CD1c-positive myeloid dendritic cell (primary cell): ENCODE results near the gene USP54.
A peak's percentile ranks its signal among the peaks of the same experiment; 100 is the strongest.
"Not testable (repeated sequence)": the region's sequence is repeated elsewhere in the genome, so short reads cannot be mapped to it uniquely, and the experiment has no call there.

Experiments
- DNase-seq: peaks from one replicate; pipeline ENCODE4 v3.0.0-alpha.2; 2016; ENCODE audit errors: extremely low spot score

The USP54 gene

GRCh38 chr10:73590881-73591799, at the start of gene USP54:
Gene USP54 (minus strand): TSS chr10:73591342. CDS start chr10:73575658, 15,684 bp downstream.
- peak; percentile 8 for DNase-seq

- no peak for DNase-seq
Measured at GRCh38 chr10:73639286-73639685, 48.1 kb upstream of the USP54 start.

GRCh38 chr10:73635781-73636180, 44.6 kb upstream of the USP54 start:
- DNase-seq: no peak

GRCh38 chr10:73634421-73634820, 43.3 kb upstream of the USP54 start:
- DNase-seq: no peak

- no peak for DNase-seq
Measured at GRCh38 chr10:73629165-73629564, 38.0 kb upstream of the USP54 start.

GRCh38 chr10:73628405-73628804, 37.3 kb upstream of the USP54 start:
- no peak for DNase-seq

- no peak for DNase-seq
Measured at GRCh38 chr10:73627300-73627699, 36.2 kb upstream of the USP54 start.

- DNase-seq: peak; percentile 99
Measured at GRCh38 chr10:73625884-73626752, 35.0 kb upstream of the USP54 start.

GRCh38 chr10:73625004-73625883, 34.1 kb upstream of the USP54 start:
- peak; percentile 38 for DNase-seq

GRCh38 chr10:73623056-73623455, 31.9 kb upstream of the USP54 start:
- no peak for DNase-seq

- DNase-seq: not testable (repeated sequence)
Measured at GRCh38 chr10:73620974-73621373, 29.8 kb upstream of the USP54 start.

- not testable (repeated sequence) for DNase-seq
Measured at GRCh38 chr10:73617143-73617542, 26.0 kb upstream of the USP54 start.

- no peak for DNase-seq
Measured at GRCh38 chr10:73614720-73615119, 23.6 kb upstream of the USP54 start.

GRCh38 chr10:73609116-73609515, 18.0 kb upstream of the USP54 start:
- no peak for DNase-seq

GRCh38 chr10:73601486-73601921, 10.4 kb upstream of the USP54 start:
- no peak for DNase-seq

- DNase-seq: no peak
Measured at GRCh38 chr10:73597346-73597745, 6.2 kb upstream of the USP54 start.

- no peak for DNase-seq
Measured at GRCh38 chr10:73593812-73594211, 2.7 kb upstream of the USP54 start.

- DNase-seq: no peak
Measured at GRCh38 chr10:73593110-73593509, 2.0 kb upstream of the USP54 start.

- peak; percentile 9 for DNase-seq
Measured at GRCh38 chr10:73591935-73592699, 975 bp upstream of the USP54 start.

- DNase-seq: no peak
Measured at GRCh38 chr10:73589563-73590126, 1.5 kb downstream of the USP54 start.
